ENCODE results near the gene ZNF74. TPM values are rescaled to one million over a fixed set of nuclear protein-coding genes. Genes with fewer than 3 reads are reported as not detected.
"Not testable (repeated sequence)": the region's sequence is repeated elsewhere in the genome, so short reads cannot be mapped to it uniquely, and the experiment has no call there.

Gene ZNF74
- total and polyA plus RNA-seq, 2 experiments from 2014 or later: 15.6 to 17.9 TPM

- Histone ChIP-seq H3K4me1 (ENCODE audit: insufficient read depth) (no peaks in the 10 kb centered on the region), H2AFZ (no peak overlapping the region), H3K9me2 (replicated peaks; ENCODE audit: insufficient read depth) (no peaks in the 10 kb centered on the region), H3K27ac (no peak overlapping the region), H3K36me3 (replicated peaks; ENCODE audit: insufficient read depth, low read depth) (no peaks in the 10 kb centered on the region), H3K9me3 (ENCODE audit: low read depth) (no peaks in the 10 kb centered on the region), H4K20me1 (ENCODE audit: insufficient read depth, poor library complexity, severe bottlenecking) (no peaks in the 10 kb centered on the region), H3K27me3 (no peaks in the 10 kb centered on the region), H3K4me2 (no peak overlapping the region), H3K4me3 (no peak overlapping the region), H3K79me2 (no peaks in the 10 kb centered on the region)
- no peak for TF ChIP-seq EZH2 (IDR thresholded peaks at IDR 0.05; ENCODE audit: borderline replicate concordance)
- TF ChIP-seq EZH2phosphoT487 (IDR thresholded peaks at IDR 0.05; ENCODE audit: low read depth, severe bottlenecking, unreplicated experiment): no peak
- no peak for DNase-seq (ENCODE audit: low spot score)
- 91% methylated on average over 4 of the region's 4 CpGs for WGBS (ENCODE audit: low lambda C conversion rate, missing lambda C conversion rate)
Observed at GRCh38 chr22:20378110-20378509, 15.8 kb upstream of the ZNF74 start.

GRCh38 chr22:20378684-20379083, 15.3 kb upstream of the ZNF74 start:
- H4K20me1 ChIP-seq (ENCODE audit: insufficient read depth, poor library complexity, severe bottlenecking); H2AFZ ChIP-seq; H3K27ac ChIP-seq; H3K4me2 ChIP-seq; H3K4me1 ChIP-seq (ENCODE audit: insufficient read depth); H3K9me3 ChIP-seq (ENCODE audit: low read depth); H3K27me3 ChIP-seq; H3K36me3 ChIP-seq (replicated peaks; ENCODE audit: insufficient read depth, low read depth); H3K79me2 ChIP-seq; H3K9me2 ChIP-seq (replicated peaks; ENCODE audit: insufficient read depth); H3K4me3 ChIP-seq; DNase-seq (ENCODE audit: low spot score): not testable (repeated sequence)
- WGBS (ENCODE audit: low lambda C conversion rate, missing lambda C conversion rate): 97% methylated on average over 5 of the region's 5 CpGs

GRCh38 chr22:20380486-20380885, 13.5 kb upstream of the ZNF74 start:
- no peak for DNase-seq (ENCODE audit: low spot score)
- no peaks in the 10 kb centered on the region for H3K79me2 ChIP-seq
- no peaks in the 10 kb centered on the region for H4K20me1 ChIP-seq (ENCODE audit: insufficient read depth, poor library complexity, severe bottlenecking)
- no peaks in the 10 kb centered on the region for H3K36me3 ChIP-seq (replicated peaks; ENCODE audit: insufficient read depth, low read depth)
- 15% methylated on average over 1 of the region's 1 CpG for WGBS (ENCODE audit: low lambda C conversion rate, missing lambda C conversion rate)
- no peak overlapping the region for H3K27ac ChIP-seq
- no peak overlapping the region for H3K4me3 ChIP-seq
- no peaks in the 10 kb centered on the region for H3K9me2 ChIP-seq (replicated peaks; ENCODE audit: insufficient read depth)
- TF ChIP-seq EZH2phosphoT487 (IDR thresholded peaks at IDR 0.05; ENCODE audit: low read depth, severe bottlenecking, unreplicated experiment): no peak
- TF ChIP-seq CTCF (IDR thresholded peaks at IDR 0.05; ENCODE audit: poor library complexity): no peak
- no peak for TF ChIP-seq EZH2 (IDR thresholded peaks at IDR 0.05; ENCODE audit: borderline replicate concordance)
- H2AFZ ChIP-seq: no peak overlapping the region
- no peaks in the 10 kb centered on the region for H3K27me3 ChIP-seq
- H3K9me3 ChIP-seq (ENCODE audit: low read depth): no peaks in the 10 kb centered on the region
- no peak overlapping the region for H3K4me2 ChIP-seq
- H3K4me1 ChIP-seq (ENCODE audit: insufficient read depth): no peaks in the 10 kb centered on the region

- Histone ChIP-seq H3K27ac (no peak overlapping the region), H3K4me3 (no peak overlapping the region), H2AFZ (no peak overlapping the region), H3K4me2 (no peak overlapping the region), H3K9me3 (ENCODE audit: low read depth) (no peaks in the 10 kb centered on the region), H3K36me3 (replicated peaks; ENCODE audit: insufficient read depth, low read depth) (no peaks in the 10 kb centered on the region), H3K4me1 (ENCODE audit: insufficient read depth) (no peaks in the 10 kb centered on the region), H3K27me3 (peaks cover 4% of the 10 kb centered on the region), H4K20me1 (ENCODE audit: insufficient read depth, poor library complexity, severe bottlenecking) (no peaks in the 10 kb centered on the region), H3K9me2 (replicated peaks; ENCODE audit: insufficient read depth) (no peaks in the 10 kb centered on the region), H3K79me2 (no peaks in the 10 kb centered on the region)
- no peak for DNase-seq (ENCODE audit: low spot score)
- WGBS (ENCODE audit: low lambda C conversion rate, missing lambda C conversion rate): 93% methylated on average over 9 of the region's 9 CpGs
- TF ChIP-seq EZH2 (IDR thresholded peaks at IDR 0.05; ENCODE audit: borderline replicate concordance) (no peak), EZH2phosphoT487 (IDR thresholded peaks at IDR 0.05; ENCODE audit: low read depth, severe bottlenecking, unreplicated experiment) (no peak), CTCF (IDR thresholded peaks at IDR 0.05; ENCODE audit: poor library complexity) (no peak)
Observed at GRCh38 chr22:20383538-20383937, 10.4 kb upstream of the ZNF74 start.
